Smooth muscle cell (in vitro differentiated cells): Measurements from ENCODE around the gene ERC1. TPM values are rescaled to one million over a fixed set of nuclear protein-coding genes. Genes with fewer than 3 reads are reported as not detected.

ENCODE experiments used
- DNase-seq: peaks from one replicate; lab custom pipeline; 2025; ENCODE audit not compliant: unreplicated experiment; lab: John Stamatoyannopoulos, UW
- H2AFZ ChIP-seq: fragments of 200-600 bp; sonication (generic); 2 replicates; pipeline ENCODE4 v1.6.0; 2016; ENCODE audit warnings: antibody characterized with exemption, low read depth, mild to moderate bottlenecking
- H3F3A ChIP-seq: fragments of 200-600 bp; sonication (generic); 2 replicates; pipeline ENCODE4 v1.6.0; 2017; ENCODE audit warnings: antibody characterized with exemption, low read depth
- H3K27ac ChIP-seq: fragments of 200-600 bp; sonication (generic); 2 replicates; pipeline ENCODE4 v1.5.1; 2016; ENCODE audit warnings: low read depth, mild to moderate bottlenecking
- H3K27me3 ChIP-seq: fragments of 200-600 bp; sonication (generic); 2 replicates; pipeline ENCODE4 v1.6.1; 2016; ENCODE audit warnings: low read depth, mild to moderate bottlenecking
- H3K36me3 ChIP-seq: fragments of 200-600 bp; sonication (generic); 2 replicates; pipeline ENCODE4 v1.5.1; 2016; ENCODE audit warnings: low read depth
- H3K4me1 ChIP-seq: fragments of 200-600 bp; sonication (generic); 2 replicates; pipeline ENCODE4 v1.5.1; 2016; ENCODE audit warnings: low read depth
- H3K4me2 ChIP-seq: fragments of 200-600 bp; sonication (generic); 2 replicates; pipeline ENCODE4 v1.6.0; 2016; ENCODE audit warnings: mild to moderate bottlenecking
- H3K4me3 ChIP-seq: fragments of 200-600 bp; sonication (generic); 2 replicates; pipeline ENCODE4 v1.5.1; 2016; ENCODE audit warnings: mild to moderate bottlenecking
- H3K79me2 ChIP-seq: fragments of 200-600 bp; sonication (generic); 2 replicates; pipeline ENCODE4 v1.6.0; 2016; ENCODE audit warnings: low read depth, mild to moderate bottlenecking
- H3K9ac ChIP-seq: fragments of 200-600 bp; sonication (generic); 2 replicates; pipeline ENCODE4 v1.6.0; 2016; ENCODE audit warnings: low read depth
- H3K9me3 ChIP-seq: fragments of 200-600 bp; sonication (generic); replicated peaks from 2 replicates; pipeline ENCODE4 v1.5.1; 2016; ENCODE audit warnings: low read depth
- H4K20me1 ChIP-seq: fragments of 200-600 bp; sonication (generic); 2 replicates; pipeline ENCODE4 v1.6.0; 2016; ENCODE audit warnings: low read depth
- CTCF ChIP-seq: fragments of 200-600 bp; sonication (generic); IDR thresholded peaks from 2 replicates; pipeline ENCODE4 v1.5.1; 2017; ENCODE audit warnings: borderline replicate concordance, mild to moderate bottlenecking, antibody characterized with exemption; ENCODE audit not compliant: insufficient read depth, poor library complexity, severe bottlenecking
- WGBS: methylation state at CpG from one replicate; pipeline ENCODE4 v1.1.7; 2016; ENCODE audit warnings: low lambda C conversion rate; 5-methylcytosine and 5-hydroxymethylcytosine counted together
- polyA plus RNA-seq: library from polyadenylated mRNA; unstranded; fragments of >200 nt; fragmentation: Nextera tagmentation; extraction: Ambion mirVana; gene quantifications from 2 replicates; pipeline ENCODE4 v1.2.1, GENCODE V29; 2016
- total RNA-seq: library from RNA; depleted of rRNA; stranded (reverse); fragments of >200 nt; gene quantifications from 2 replicates; pipeline ENCODE4 v1.2.3, GENCODE V29; 2014

Gene ERC1
- total and polyA plus RNA-seq, 2 experiments from 2014 or later = 13.8 to 17.6 TPM

DNA sequence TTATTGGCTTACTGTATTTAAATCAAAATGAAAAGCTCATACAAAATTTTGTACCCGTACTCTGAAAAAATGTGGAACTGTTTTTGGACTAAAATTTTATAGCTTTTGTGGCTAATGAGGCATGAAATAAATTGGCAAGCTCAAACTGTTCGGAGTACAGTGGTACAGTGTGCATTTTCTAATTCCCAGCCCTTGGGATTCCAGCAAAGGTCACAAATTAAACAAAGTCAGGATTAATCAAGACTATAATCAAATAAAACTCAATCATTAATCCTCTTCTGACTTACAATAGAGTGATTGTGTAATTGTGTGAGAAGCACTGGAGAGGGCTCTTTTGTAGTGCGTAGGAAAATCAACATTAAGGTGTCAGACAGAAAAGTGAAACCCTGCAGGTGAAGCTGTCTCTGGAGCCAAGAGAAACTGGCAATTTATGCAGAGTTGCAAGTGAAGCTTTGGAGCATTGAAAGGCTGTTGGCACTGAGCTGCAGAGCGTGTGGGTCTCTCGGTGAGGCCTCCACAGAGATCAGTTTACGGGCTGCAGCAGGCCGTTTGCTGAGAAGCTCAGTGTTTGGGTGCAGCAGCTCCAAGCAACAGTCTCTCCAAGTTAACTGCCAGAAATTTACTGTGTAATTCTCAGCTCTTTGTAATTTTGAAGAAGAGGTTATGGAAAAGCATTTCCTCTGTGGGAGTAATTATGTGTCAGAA lies 327.5 kb downstream of the ERC1 start:
- Histone ChIP-seq H3K9ac (no peak overlapping the region), H3K36me3 (peaks cover 4% of the 10 kb centered on the region), H3K4me3 (no peak overlapping the region), H3K4me1 (peaks cover 14% of the 10 kb centered on the region), H3K27ac (no peak overlapping the region), H3K79me2 (no peaks in the 10 kb centered on the region), H2AFZ (no peak overlapping the region), H3K27me3 (no peaks in the 10 kb centered on the region), H3F3A (no peaks in the 10 kb centered on the region), H3K4me2 (no peak overlapping the region), H4K20me1 (no peaks in the 10 kb centered on the region), H3K9me3 (peaks cover 4% of the 10 kb centered on the region)
- TF ChIP-seq CTCF = no peak
- WGBS = 48% methylated on average over 7 of the region's 7 CpGs
- DNase-seq = no peak

DNA sequence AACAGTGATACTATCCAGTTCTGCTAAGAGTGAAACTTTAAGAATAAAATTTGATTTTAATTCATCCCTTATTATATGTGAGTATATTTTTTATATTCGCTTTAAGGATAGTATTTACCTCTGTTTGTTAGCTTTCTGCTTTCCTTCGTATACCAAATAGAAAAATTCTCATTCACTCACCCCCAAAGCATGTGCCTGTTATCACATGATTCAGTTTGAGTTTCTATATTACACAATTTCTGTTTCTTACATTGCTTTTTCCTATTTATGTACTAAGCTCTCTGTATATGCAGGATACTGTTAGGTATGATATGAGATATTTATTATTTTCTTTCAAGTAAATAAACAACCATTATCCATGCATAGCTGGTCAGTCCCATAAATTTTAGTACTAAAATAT lies 328.2 kb downstream of the ERC1 start:
- Histone ChIP-seq H3K27me3 (no peaks in the 10 kb centered on the region), H3K4me2 (no peak overlapping the region), H4K20me1 (no peaks in the 10 kb centered on the region), H3K9me3 (peaks cover 4% of the 10 kb centered on the region), H3K9ac (no peak overlapping the region), H2AFZ (no peak overlapping the region), H3F3A (no peaks in the 10 kb centered on the region), H3K4me1 (peaks cover 14% of the 10 kb centered on the region), H3K4me3 (no peak overlapping the region), H3K36me3 (peaks cover 3% of the 10 kb centered on the region), H3K27ac (no peak overlapping the region), H3K79me2 (no peaks in the 10 kb centered on the region)
- no peak for TF ChIP-seq CTCF
- 83% methylated on average over 2 of the region's 2 CpGs for WGBS
- no peak for DNase-seq

GRCh38 chr12:1320021-1320420 lies 329.0 kb downstream of the ERC1 start:
- no peak for DNase-seq
- no peak overlapping the region for H3K27ac ChIP-seq

More at GRCh38 chr12:1320021-1320420, 329.0 kb downstream of the ERC1 start:
- H4K20me1 ChIP-seq = no peaks in the 10 kb centered on the region
- no peaks in the 10 kb centered on the region for H3F3A ChIP-seq
- H3K36me3 ChIP-seq = no peaks in the 10 kb centered on the region
- no peak overlapping the region for H3K4me3 ChIP-seq
- H3K9me3 ChIP-seq = no peaks in the 10 kb centered on the region
- H3K79me2 ChIP-seq = no peaks in the 10 kb centered on the region
- no peak overlapping the region for H3K9ac ChIP-seq
- no peak for TF ChIP-seq CTCF
- peaks cover 14% of the 10 kb centered on the region for H3K4me1 ChIP-seq
- H3K27me3 ChIP-seq = no peaks in the 10 kb centered on the region
- H2AFZ ChIP-seq = no peak overlapping the region
- WGBS = 96% methylated on average over 1 of the region's 1 CpG
- H3K4me2 ChIP-seq = no peak overlapping the region
